NCI-H2107 (cell line): ENCODE data around the gene BASP1.
"Not testable (repeated sequence)": the region's sequence is repeated elsewhere in the genome, so short reads cannot be mapped to it uniquely, and the experiment has no call there.

Source experiments
- DNase-seq: peaks from one replicate; lab custom pipeline; 2025; lab: John Stamatoyannopoulos, UW

Gene BASP1

DNA sequence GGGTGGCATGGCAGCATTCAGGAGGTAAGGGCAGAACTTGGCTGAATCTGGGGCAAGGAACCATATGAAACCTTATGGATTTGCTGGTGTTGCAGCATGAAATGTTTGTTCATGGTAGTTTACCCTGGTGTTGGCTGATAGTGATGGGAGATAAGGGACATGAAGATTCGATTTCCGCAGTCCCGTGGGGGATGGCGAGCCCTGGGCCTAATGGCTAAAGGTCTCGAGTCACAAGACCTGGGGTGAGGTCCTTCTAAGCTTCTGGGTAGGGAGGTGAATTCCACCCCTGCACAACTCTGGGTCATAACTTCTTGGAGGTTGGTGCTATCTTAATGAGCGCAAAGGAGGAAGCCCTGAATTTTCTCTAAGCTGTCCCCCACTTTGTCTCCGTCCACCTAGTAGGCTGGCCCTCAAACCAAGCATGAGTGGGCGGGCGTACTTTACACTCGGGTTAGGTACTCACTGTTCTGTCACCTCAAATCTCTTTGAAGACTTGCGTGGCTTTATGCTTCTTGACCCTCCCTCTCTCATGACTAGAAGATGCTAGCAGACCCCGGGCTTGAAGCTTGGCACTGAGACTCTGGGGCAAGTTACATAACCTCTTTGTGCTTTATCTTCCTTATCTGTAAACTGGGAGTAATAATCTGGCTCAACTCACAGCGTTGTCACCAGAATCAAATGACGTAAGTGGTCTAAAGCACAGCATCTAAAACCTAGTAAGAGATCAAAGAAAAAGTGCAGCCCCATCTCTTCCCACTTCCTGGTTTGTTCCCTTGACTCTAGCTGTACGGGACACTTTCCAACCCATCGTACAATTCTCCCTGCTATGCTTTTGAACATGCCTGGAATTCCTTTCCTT lies 72.5 kb downstream of the BASP1 start:
- DNase-seq: no peak

DNA sequence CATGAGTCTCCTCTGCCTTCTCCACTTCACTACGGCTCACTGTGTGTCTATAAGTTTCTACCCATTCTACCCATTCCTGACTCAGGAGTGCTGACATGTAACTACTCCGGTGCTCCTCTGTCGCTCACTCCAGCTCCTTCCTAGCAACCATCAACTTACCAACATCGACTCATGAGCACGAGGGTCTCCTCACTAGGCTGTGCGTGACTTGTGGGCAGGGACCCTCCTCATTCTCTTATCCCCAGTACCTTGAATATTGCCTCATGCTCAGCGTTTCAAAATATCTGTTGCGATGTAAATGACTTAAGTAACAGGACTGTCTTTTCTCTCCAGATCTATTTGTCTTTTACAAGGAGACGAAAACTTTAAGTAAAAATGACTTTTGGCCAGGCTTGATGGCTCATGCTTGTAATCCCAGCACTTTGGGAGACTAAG lies 73.1 kb downstream of the BASP1 start:
- DNase-seq: no peak

- DNase-seq: no peak
These were observed 75.1 kb downstream of the BASP1 start for GRCh38 chr5:17292434-17293015.

DNA sequence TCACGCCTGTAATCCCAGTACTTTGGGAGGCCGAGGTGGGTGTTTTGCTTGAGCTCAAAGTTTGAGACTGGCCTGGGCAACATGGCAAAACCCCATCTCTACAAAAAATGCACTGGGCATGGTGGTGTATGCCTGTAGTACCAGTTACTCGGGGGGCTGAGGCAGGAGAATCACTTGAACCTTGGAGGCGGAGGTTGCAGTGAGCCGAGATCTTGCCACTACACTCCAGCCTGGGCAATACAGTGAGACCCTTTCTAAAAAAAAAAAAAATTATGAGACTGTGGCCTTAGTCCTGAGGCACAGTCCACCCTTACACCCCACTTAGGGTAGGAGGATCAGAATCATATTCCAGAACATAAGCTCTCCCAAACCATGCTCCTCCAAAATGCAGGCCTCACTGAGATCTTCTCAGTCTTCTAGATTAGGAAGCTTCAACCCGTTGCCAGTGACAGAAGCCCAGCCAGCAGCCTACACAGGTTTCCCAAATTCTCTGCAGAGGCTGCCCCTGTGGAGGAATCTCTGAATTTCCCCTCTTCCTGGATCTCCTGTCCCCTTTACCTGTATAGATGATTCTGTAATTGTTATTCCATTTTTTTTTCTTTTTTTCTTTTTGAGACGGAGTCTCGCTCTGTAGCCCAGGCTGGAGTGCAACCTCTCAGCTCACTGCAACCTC lies 77.3 kb downstream of the BASP1 start:
- DNase-seq: no peak

GRCh38 chr5:17295671-17296070 lies 78.2 kb downstream of the BASP1 start:
- DNase-seq: no peak

GRCh38 chr5:17302106-17302505 lies 84.7 kb downstream of the BASP1 start:
- DNase-seq: no peak

- no peak for DNase-seq
These were observed 85.2 kb downstream of the BASP1 start for GRCh38 chr5:17302604-17303003.

- DNase-seq: no peak
These were observed 86.9 kb downstream of the BASP1 start for GRCh38 chr5:17304282-17304681.

GRCh38 chr5:17305017-17305416 lies 87.6 kb downstream of the BASP1 start:
- no peak for DNase-seq

- no peak for DNase-seq
These were observed 88.7 kb downstream of the BASP1 start for GRCh38 chr5:17305964-17306725.

- DNase-seq: no peak
These were observed 89.3 kb downstream of the BASP1 start for GRCh38 chr5:17306726-17307091.

DNA sequence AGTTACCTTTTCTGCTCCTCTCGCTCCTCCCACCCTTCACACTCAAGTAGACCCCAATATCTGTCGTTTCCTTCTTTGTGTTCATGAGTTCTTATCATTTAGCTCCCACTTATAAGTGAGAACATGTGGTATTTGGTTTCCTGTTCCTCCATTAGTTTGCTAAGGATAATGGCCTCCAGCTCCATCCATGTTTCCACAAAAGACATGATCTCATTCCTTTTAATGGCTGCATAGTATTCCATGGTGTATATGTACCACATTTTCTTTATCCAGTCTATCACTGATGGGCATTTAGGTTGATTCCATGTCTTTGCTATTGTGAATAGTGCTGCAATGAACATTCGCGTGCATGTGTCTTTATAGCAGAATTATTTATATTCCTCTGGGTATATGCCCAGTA lies 90.0 kb downstream of the BASP1 start:
- not testable (repeated sequence) for DNase-seq

GRCh38 chr5:17308326-17309065 lies 91.1 kb downstream of the BASP1 start:
- DNase-seq: no peak

- DNase-seq: no peak
These were observed 92.0 kb downstream of the BASP1 start for GRCh38 chr5:17309462-17309861.

DNA sequence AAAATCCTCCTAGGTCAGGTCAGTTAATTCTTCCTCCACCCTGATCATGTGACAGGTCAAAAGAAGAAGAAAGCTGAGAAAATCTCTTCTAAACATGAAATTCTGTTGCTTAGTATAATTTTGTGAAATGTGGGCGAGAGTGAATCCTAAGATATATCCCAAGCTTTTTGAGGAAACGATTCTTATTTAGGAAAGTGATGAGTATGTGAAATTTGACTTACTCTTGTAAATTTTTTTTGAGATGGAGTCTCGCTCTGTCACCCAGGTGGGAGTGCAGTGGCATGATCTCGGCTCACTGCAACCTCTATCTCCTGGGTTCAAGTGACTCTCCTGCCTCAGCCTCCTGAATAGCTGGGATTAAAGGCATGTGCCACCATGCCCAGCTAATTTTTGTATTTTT lies 93.1 kb downstream of the BASP1 start:
- not testable (repeated sequence) for DNase-seq

GRCh38 chr5:17311811-17312210 lies 94.4 kb downstream of the BASP1 start:
- not testable (repeated sequence) for DNase-seq

- no peak for DNase-seq
These were observed 94.9 kb downstream of the BASP1 start for GRCh38 chr5:17312358-17312757.

GRCh38 chr5:17314907-17315471 lies 97.6 kb downstream of the BASP1 start:
- no peak for DNase-seq

GRCh38 chr5:17315710-17316221 lies 98.3 kb downstream of the BASP1 start:
- DNase-seq: no peak

DNA sequence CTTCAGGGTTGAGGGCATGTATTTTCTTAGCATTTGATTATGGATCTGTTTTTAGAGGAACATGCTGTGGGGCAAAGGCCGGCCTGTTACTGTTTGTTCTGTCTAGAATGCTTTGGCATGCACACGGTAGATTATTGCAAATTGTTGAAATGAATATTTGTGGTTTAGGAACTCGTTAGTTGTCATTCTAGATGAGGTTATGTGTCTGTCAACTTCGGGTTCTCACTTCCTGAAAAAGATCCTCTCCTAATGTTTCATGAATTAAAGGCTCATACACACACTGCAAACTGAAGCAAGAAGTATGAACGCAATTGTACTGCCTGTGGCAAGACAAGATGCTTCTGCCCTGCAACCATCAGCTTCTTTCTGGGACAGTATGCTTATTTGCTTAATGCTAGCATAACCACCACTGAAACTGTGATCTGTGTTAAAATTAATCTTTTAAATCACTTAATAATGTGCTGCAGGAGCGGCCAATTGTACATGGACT lies 99.6 kb downstream of the BASP1 start:
- DNase-seq: no peak

DNA sequence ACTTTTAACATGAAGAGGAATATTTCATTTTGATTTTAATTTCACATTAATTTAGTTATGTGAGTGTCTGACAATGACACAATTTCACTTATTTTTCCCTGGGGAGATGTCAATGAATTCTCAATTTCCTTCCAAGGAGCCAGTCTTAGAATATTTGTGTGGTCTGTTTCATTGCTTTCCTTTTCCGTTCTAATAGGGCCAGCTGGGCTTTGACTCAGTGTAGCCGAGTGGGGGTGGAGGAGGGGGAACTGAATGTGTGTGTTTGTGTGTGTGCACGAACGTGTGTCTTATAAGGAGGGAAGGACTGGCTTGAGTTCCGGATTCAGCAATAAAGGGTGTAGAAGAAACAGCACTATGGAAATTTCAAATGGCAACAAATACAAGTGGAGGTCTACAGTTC lies 100.0 kb downstream of the BASP1 start:
- DNase-seq: no peak
